ENCODE measurements around the gene TRAF1. TPM values are rescaled to one million over a fixed set of nuclear protein-coding genes. Genes with fewer than 3 reads are reported as not detected.
"Not testable (repeated sequence)": the region's sequence is repeated elsewhere in the genome, so short reads cannot be mapped to it uniquely, and the experiment has no call there.

Gene TRAF1
- total RNA-seq, 2 donors from 2014 or later: 3.6 to 8.2 TPM

GRCh38 chr9:120971938-120972337 lies 45.3 kb upstream of the TRAF1 start:
- H3K9me3 Mint-ChIP-seq: no peaks in the 10 kb centered on the region
- no peak overlapping the region for H3K4me3 Mint-ChIP-seq
- H3K4me3 ChIP-seq (ENCODE audit: low read length): no peak overlapping the region
- H3K27me3 ChIP-seq (ENCODE audit: control insufficient read depth, insufficient read depth, low read length, poor library complexity, severe bottlenecking): no peaks in the 10 kb centered on the region
- no peak overlapping the region for H3K9ac ChIP-seq (ENCODE audit: extremely low read depth, low read length, poor library complexity, severe bottlenecking)
- H3K27ac ChIP-seq (ENCODE audit: low read depth, low read length): no peak overlapping the region
- H3K27ac Mint-ChIP-seq: no peak overlapping the region
- H3K36me3 ChIP-seq (ENCODE audit: control insufficient read depth, insufficient read depth, low read length): peaks cover 35% of the 10 kb centered on the region
- no peaks in the 10 kb centered on the region for H3K27me3 Mint-ChIP-seq (ENCODE audit: insufficient read depth)
- H3K9me3 ChIP-seq (ENCODE audit: control insufficient read depth, low read length): no peaks in the 10 kb centered on the region
- H3K4me1 Mint-ChIP-seq: no peaks in the 10 kb centered on the region
- TF ChIP-seq, protein P1, sequence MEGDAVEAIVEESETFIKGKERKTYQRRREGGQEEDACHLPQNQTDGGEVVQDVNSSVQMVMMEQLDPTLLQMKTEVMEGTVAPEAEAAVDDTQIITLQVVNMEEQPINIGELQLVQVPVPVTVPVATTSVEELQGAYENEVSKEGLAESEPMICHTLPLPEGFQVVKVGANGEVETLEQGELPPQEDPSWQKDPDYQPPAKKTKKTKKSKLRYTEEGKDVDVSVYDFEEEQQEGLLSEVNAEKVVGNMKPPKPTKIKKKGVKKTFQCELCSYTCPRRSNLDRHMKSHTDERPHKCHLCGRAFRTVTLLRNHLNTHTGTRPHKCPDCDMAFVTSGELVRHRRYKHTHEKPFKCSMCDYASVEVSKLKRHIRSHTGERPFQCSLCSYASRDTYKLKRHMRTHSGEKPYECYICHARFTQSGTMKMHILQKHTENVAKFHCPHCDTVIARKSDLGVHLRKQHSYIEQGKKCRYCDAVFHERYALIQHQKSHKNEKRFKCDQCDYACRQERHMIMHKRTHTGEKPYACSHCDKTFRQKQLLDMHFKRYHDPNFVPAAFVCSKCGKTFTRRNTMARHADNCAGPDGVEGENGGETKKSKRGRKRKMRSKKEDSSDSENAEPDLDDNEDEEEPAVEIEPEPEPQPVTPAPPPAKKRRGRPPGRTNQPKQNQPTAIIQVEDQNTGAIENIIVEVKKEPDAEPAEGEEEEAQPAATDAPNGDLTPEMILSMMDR (conservative IDR thresholded peaks at IDR 0.05): no peak
- no peaks in the 10 kb centered on the region for H3K4me1 ChIP-seq (ENCODE audit: control insufficient read depth, insufficient read depth, low read length)
- DNase-seq: no peak
- peaks cover 26% of the 10 kb centered on the region for H3K36me3 Mint-ChIP-seq (ENCODE audit: low read depth)

GRCh38 chr9:120971471-120971870 lies 44.9 kb upstream of the TRAF1 start:
- not testable (repeated sequence) for H3K4me3 Mint-ChIP-seq; H3K9me3 Mint-ChIP-seq; H3K9me3 ChIP-seq (ENCODE audit: control insufficient read depth, low read length); H3K4me3 ChIP-seq (ENCODE audit: low read length); H3K4me1 Mint-ChIP-seq; H3K9ac ChIP-seq (ENCODE audit: extremely low read depth, low read length, poor library complexity, severe bottlenecking); DNase-seq; H3K4me1 ChIP-seq (ENCODE audit: control insufficient read depth, insufficient read depth, low read length); H3K27ac Mint-ChIP-seq; H3K27me3 ChIP-seq (ENCODE audit: control insufficient read depth, insufficient read depth, low read length, poor library complexity, severe bottlenecking); H3K27ac ChIP-seq (ENCODE audit: low read depth, low read length); H3K27me3 Mint-ChIP-seq (ENCODE audit: insufficient read depth)
- peaks cover 28% of the 10 kb centered on the region for H3K36me3 Mint-ChIP-seq (ENCODE audit: low read depth)
- 92 to 95% methylated on average over 9 of the region's 9 CpGs for WGBS, 2 experiments (ENCODE audit: insufficient coverage in 1 of 2, insufficient read length in 1 of 2)
- H3K36me3 ChIP-seq (ENCODE audit: control insufficient read depth, insufficient read depth, low read length): peaks cover 31% of the 10 kb centered on the region

- H3K9me3 ChIP-seq (ENCODE audit: control insufficient read depth, low read length): no peaks in the 10 kb centered on the region
- H3K9ac ChIP-seq (ENCODE audit: extremely low read depth, low read length, poor library complexity, severe bottlenecking): no peak overlapping the region
- no peaks in the 10 kb centered on the region for H3K27me3 Mint-ChIP-seq (ENCODE audit: insufficient read depth)
- TF ChIP-seq, protein P1 (conservative IDR thresholded peaks at IDR 0.05): no peak
- no peak overlapping the region for H3K27ac Mint-ChIP-seq
- no peaks in the 10 kb centered on the region for H3K4me1 ChIP-seq (ENCODE audit: control insufficient read depth, insufficient read depth, low read length)
- no peak overlapping the region for H3K27ac ChIP-seq (ENCODE audit: low read depth, low read length)
- peaks cover 31% of the 10 kb centered on the region for H3K36me3 Mint-ChIP-seq (ENCODE audit: low read depth)
- H3K27me3 ChIP-seq (ENCODE audit: control insufficient read depth, insufficient read depth, low read length, poor library complexity, severe bottlenecking): no peaks in the 10 kb centered on the region
- 79 to 90% methylated on average over 2 to 3 of the region's 3 CpGs for WGBS, 2 experiments (ENCODE audit: insufficient coverage in 1 of 2, insufficient read length in 1 of 2)
- no peak overlapping the region for H3K4me3 Mint-ChIP-seq
- no peaks in the 10 kb centered on the region for H3K9me3 Mint-ChIP-seq
- no peaks in the 10 kb centered on the region for H3K4me1 Mint-ChIP-seq
- peaks cover 27% of the 10 kb centered on the region for H3K36me3 ChIP-seq (ENCODE audit: control insufficient read depth, insufficient read depth, low read length)
- no peak overlapping the region for H3K4me3 ChIP-seq (ENCODE audit: low read length)
- no peak for DNase-seq
Observed at GRCh38 chr9:120970244-120970643, 43.6 kb upstream of the TRAF1 start.

- H3K4me3 Mint-ChIP-seq: no peak overlapping the region
Observed at GRCh38 chr9:120966013-120966369, 39.4 kb upstream of the TRAF1 start.

More at GRCh38 chr9:120966013-120966369, 39.4 kb upstream of the TRAF1 start:
- Mint-ChIP-seq H3K4me1 (no peaks in the 10 kb centered on the region), H3K9me3 (no peaks in the 10 kb centered on the region), H3K27me3 (ENCODE audit: insufficient read depth) (no peaks in the 10 kb centered on the region), H3K36me3 (ENCODE audit: low read depth) (peaks cover 57% of the 10 kb centered on the region), H3K27ac (no peak overlapping the region)
- Histone ChIP-seq H3K9me3 (ENCODE audit: control insufficient read depth, low read length) (no peaks in the 10 kb centered on the region), H3K27me3 (ENCODE audit: control insufficient read depth, insufficient read depth, low read length, poor library complexity, severe bottlenecking) (no peaks in the 10 kb centered on the region), H3K4me3 (ENCODE audit: low read length) (no peak overlapping the region), H3K36me3 (ENCODE audit: control insufficient read depth, insufficient read depth, low read length) (peaks cover 42% of the 10 kb centered on the region), H3K27ac (ENCODE audit: low read depth, low read length) (peak overlapping the region; percentile 82), H3K4me1 (ENCODE audit: control insufficient read depth, insufficient read depth, low read length) (no peaks in the 10 kb centered on the region), H3K9ac (ENCODE audit: extremely low read depth, low read length, poor library complexity, severe bottlenecking) (no peak overlapping the region)
- TF ChIP-seq, protein P1 (conservative IDR thresholded peaks at IDR 0.05): no peak
- 79 to 83% methylated on average over 2 to 3 of the region's 3 CpGs for WGBS, 2 experiments (ENCODE audit: insufficient coverage in 1 of 2, insufficient read length in 1 of 2)
- no peak for DNase-seq

Measured in endodermal cell (in vitro differentiated cells).